HG02852 (cell line): ENCODE data around the gene ZDHHC11B.
"Not testable (repeated sequence)": the region's sequence is repeated elsewhere in the genome, so short reads cannot be mapped to it uniquely, and the experiment has no call there.

Experiments
- ATAC-seq: cut with Tn5 transposase; IDR thresholded peaks from one replicate; pipeline ENCODE4 v1.9.1; 2021; ENCODE audit warnings: mild to moderate bottlenecking, moderate library complexity; ENCODE audit not compliant: unreplicated experiment

The ZDHHC11B gene

GRCh38 chr5:754143-754632 is 30.3 kb downstream of the ZDHHC11B start:
- ATAC-seq, result not testable (repeated sequence)

GRCh38 chr5:753567-754142 is 30.9 kb downstream of the ZDHHC11B start:
- not testable (repeated sequence) for ATAC-seq

- ATAC-seq, result not testable (repeated sequence)
Observed at GRCh38 chr5:752532-753115, 31.9 kb downstream of the ZDHHC11B start.

- not testable (repeated sequence) for ATAC-seq
Observed at GRCh38 chr5:751992-752391, 32.5 kb downstream of the ZDHHC11B start.

GRCh38 chr5:751496-751895 is 33.0 kb downstream of the ZDHHC11B start:
- no peak for ATAC-seq

GRCh38 chr5:750226-750625 is 34.3 kb downstream of the ZDHHC11B start:
- ATAC-seq, result not testable (repeated sequence)

GRCh38 chr5:749101-749670 is 35.3 kb downstream of the ZDHHC11B start:
- ATAC-seq, result no peak

- ATAC-seq, result not testable (repeated sequence)
Observed at GRCh38 chr5:748011-748980, 36.2 kb downstream of the ZDHHC11B start.

GRCh38 chr5:747303-747844 is 37.2 kb downstream of the ZDHHC11B start:
- not testable (repeated sequence) for ATAC-seq

- no peak for ATAC-seq
Observed at GRCh38 chr5:746258-746761, 38.2 kb downstream of the ZDHHC11B start.

- ATAC-seq, result not testable (repeated sequence)
Observed at GRCh38 chr5:745272-746142, 39.0 kb downstream of the ZDHHC11B start.

GRCh38 chr5:743696-744404 is 40.7 kb downstream of the ZDHHC11B start:
- ATAC-seq, result not testable (repeated sequence)

- not testable (repeated sequence) for ATAC-seq
Observed at GRCh38 chr5:742276-742675, 42.3 kb downstream of the ZDHHC11B start.

GRCh38 chr5:734145-734544 is 50.4 kb downstream of the ZDHHC11B start:
- ATAC-seq, result not testable (repeated sequence)

- ATAC-seq, result not testable (repeated sequence)
Observed at GRCh38 chr5:732754-733454, 51.6 kb downstream of the ZDHHC11B start.

- not testable (repeated sequence) for ATAC-seq
Observed at GRCh38 chr5:729225-729624, 55.3 kb downstream of the ZDHHC11B start.

- ATAC-seq, result not testable (repeated sequence)
Observed at GRCh38 chr5:727087-727486, 57.4 kb downstream of the ZDHHC11B start.

GRCh38 chr5:723865-724264 is 60.7 kb downstream of the ZDHHC11B start:
- ATAC-seq, result not testable (repeated sequence)
